Activated naive CD8-positive, alpha-beta T cell treated with anti-CD3 and anti-CD28 coated beads, Interleukin-2, amount 50 U/mL, for 16 hours (primary cell): ENCODE data around the gene PABPC5.

Source experiments
- DNase-seq: peaks from one replicate; pipeline ENCODE4 v3.0.0-alpha.2; 2020; ENCODE audit warnings: low read depth, low spot score

PABPC5 gene

DNA sequence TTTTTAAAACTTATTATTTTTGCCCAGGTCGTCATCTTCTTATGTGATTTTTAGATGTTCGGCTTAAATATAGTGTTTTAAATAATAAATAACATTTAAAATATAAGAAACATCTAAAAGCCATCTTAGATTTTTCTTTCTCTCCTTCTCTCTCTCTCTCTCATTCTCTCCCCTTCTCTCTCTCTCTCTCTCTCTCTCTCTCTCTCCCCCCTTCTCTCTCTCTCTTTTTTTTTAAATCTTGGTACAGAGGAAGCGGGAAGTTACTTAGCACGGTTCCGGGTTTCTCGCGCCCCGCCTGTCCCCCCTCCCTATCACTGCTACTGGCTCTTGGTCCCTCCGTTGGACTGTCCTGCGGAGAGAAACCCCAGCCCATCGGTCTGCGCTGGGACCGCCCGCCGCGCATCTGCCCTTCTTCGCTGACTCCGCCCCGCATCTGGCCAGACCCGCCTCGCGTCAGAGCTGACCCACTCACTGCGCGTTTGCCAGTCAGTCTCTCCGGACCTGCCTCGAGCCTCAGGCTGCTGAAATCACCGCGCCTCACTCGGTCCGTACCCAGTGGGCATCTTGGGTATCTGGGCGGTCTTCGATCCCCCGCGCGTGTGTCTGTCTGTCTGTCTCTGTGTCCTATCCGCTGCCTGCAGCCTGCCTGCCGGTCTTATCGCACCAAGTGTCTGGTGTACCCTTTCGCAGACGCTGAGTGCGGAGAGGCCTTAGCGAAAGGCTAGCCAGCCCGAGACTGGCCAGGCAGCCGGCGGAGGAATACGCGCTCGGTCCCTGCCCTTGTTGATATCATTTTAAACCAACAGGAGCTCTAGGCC is at the start of gene PABPC5:
PABPC5 (plus strand) TSS at position 489 of the 818 bp plus-strand sequence. CDS start 739 bp downstream, outside the sequence.
- no peak for DNase-seq

- no peak for DNase-seq
Observed at GRCh38 chrX:91389026-91389425, 45.6 kb upstream of the PABPC5 start.

- DNase-seq: no peak
Observed at GRCh38 chrX:91414713-91415112, 19.9 kb upstream of the PABPC5 start.

DNA sequence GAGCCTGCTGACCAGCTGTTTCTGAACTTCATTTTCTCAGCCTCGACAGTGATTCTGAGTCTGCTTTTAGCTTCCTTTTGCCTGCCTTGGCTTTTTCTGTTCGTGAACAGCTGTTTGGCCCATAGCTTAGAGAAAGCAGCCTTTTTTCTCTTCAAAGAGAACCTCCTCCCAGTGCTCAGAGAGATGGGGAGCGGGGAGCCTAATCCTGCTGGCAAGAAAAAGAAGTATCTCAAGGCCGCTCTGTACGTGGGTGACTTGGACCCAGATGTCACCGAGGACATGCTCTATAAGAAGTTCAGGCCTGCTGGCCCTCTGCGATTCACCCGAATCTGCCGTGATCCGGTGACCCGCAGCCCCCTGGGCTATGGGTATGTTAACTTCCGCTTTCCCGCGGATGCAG is 756 bp downstream of the PABPC5 start:
- DNase-seq: no peak
